NCI-H748 treated with DMSO at 0.1 percent for 48 hours (cell line): ENCODE results near the gene UIMC1.
"Not testable (repeated sequence)": the region's sequence is repeated elsewhere in the genome, so short reads cannot be mapped to it uniquely, and the experiment has no call there.

Experiments
- DNase-seq: peaks from one replicate; lab custom pipeline; 2025; lab: John Stamatoyannopoulos, UW

UIMC1 gene

GRCh38 chr5:177006265-177006972 is at the start of gene UIMC1:
Gene UIMC1 (minus strand): TSS chr5:177006779. CDS start chr5:176982615, 24,164 bp downstream.
- DNase-seq: peak; percentile 80

GRCh38 chr5:177049285-177049684 is 42.7 kb upstream of the UIMC1 start:
- no peak for DNase-seq

GRCh38 chr5:177048531-177048930 is 42.0 kb upstream of the UIMC1 start:
- not testable (repeated sequence) for DNase-seq

GRCh38 chr5:177045631-177046030 is 39.1 kb upstream of the UIMC1 start:
- DNase-seq: no peak

GRCh38 chr5:177044641-177045040 is 38.1 kb upstream of the UIMC1 start:
- no peak for DNase-seq

GRCh38 chr5:177043958-177044357 is 37.4 kb upstream of the UIMC1 start:
- DNase-seq: no peak

- no peak for DNase-seq
Observed at GRCh38 chr5:177043114-177043513, 36.5 kb upstream of the UIMC1 start.

- no peak for DNase-seq
Observed at GRCh38 chr5:177041936-177042335, 35.4 kb upstream of the UIMC1 start.

GRCh38 chr5:177040814-177041420 is 34.3 kb upstream of the UIMC1 start:
- no peak for DNase-seq

GRCh38 chr5:177036921-177037320 is 30.3 kb upstream of the UIMC1 start:
- DNase-seq: no peak

GRCh38 chr5:177036443-177036842 is 29.9 kb upstream of the UIMC1 start:
- no peak for DNase-seq

- DNase-seq: no peak
Observed at GRCh38 chr5:177035976-177036375, 29.4 kb upstream of the UIMC1 start.

- no peak for DNase-seq
Observed at GRCh38 chr5:177029498-177029897, 22.9 kb upstream of the UIMC1 start.

- no peak for DNase-seq
Observed at GRCh38 chr5:177027665-177028064, 21.1 kb upstream of the UIMC1 start.

GRCh38 chr5:177025101-177025601 is 18.6 kb upstream of the UIMC1 start:
- no peak for DNase-seq

- no peak for DNase-seq
Observed at GRCh38 chr5:177024559-177024958, 18.0 kb upstream of the UIMC1 start.

GRCh38 chr5:177023303-177023664 is 16.7 kb upstream of the UIMC1 start:
- no peak for DNase-seq

- DNase-seq: peak; percentile 87
Observed at GRCh38 chr5:177022386-177023302, 16.1 kb upstream of the UIMC1 start, which contains the start of gene ZNF346. Gene ZNF346 (plus strand): TSS chr5:177022696. CDS start chr5:177022739, 43 bp downstream.

GRCh38 chr5:177020033-177020432 is 13.5 kb upstream of the UIMC1 start:
- DNase-seq: no peak

GRCh38 chr5:177018341-177018740 is 11.8 kb upstream of the UIMC1 start:
- DNase-seq: no peak

- DNase-seq: no peak
Observed at GRCh38 chr5:177015156-177015555, 8.6 kb upstream of the UIMC1 start.

GRCh38 chr5:177010153-177010552 is 3.6 kb upstream of the UIMC1 start:
- no peak for DNase-seq
